Calu3 (cell line): Measurements from ENCODE around the gene MBP. TPM values are rescaled to one million over a fixed set of nuclear protein-coding genes. Genes with fewer than 3 reads are reported as not detected.

Experiments used
- BruUV-seq: library from RNA; stranded (reverse); fragments of 400-500 nt; replicated peaks from 2 replicates; lab custom pipeline; 2021; lab: Mats Ljungman, UMichigan
- CTCF ChIA-PET: fragments of 300-600 bp; sonication (Branson Sonifier 250); formaldehyde crosslinking; loops from one replicate; lab custom pipeline; 2022; ENCODE audit warnings: antibody characterized with exemption; lab: Charles Lee
- DNase-seq: peaks from one replicate; pipeline ENCODE4 v3.0.0; 2022
- H3K27ac Mint-ChIP-seq: one replicate; pipeline ENCODE4 v1.8.0; 2022; ENCODE audit warnings: mixed read lengths; ENCODE audit not compliant: unreplicated experiment
- H3K27me3 Mint-ChIP-seq: one replicate; pipeline ENCODE4 v1.8.0; 2022; ENCODE audit warnings: mixed read lengths; ENCODE audit not compliant: unreplicated experiment
- H3K36me3 Mint-ChIP-seq: one replicate; pipeline ENCODE4 v1.8.0; 2022; ENCODE audit warnings: mild to moderate bottlenecking, moderate library complexity, mixed read lengths; ENCODE audit not compliant: insufficient read depth, unreplicated experiment
- H3K4me1 Mint-ChIP-seq: one replicate; pipeline ENCODE4 v1.8.0; 2022; ENCODE audit warnings: mild to moderate bottlenecking, low read depth, mixed read lengths; ENCODE audit not compliant: unreplicated experiment
- H3K4me3 Mint-ChIP-seq: one replicate; pipeline ENCODE4 v1.8.0; 2022; ENCODE audit warnings: mild to moderate bottlenecking, low read depth, moderate library complexity, mixed read lengths; ENCODE audit not compliant: unreplicated experiment
- H3K9me3 Mint-ChIP-seq: one replicate; pipeline ENCODE4 v1.8.0; 2022; ENCODE audit warnings: low read depth, mixed read lengths; ENCODE audit not compliant: unreplicated experiment
- CTCF ChIP-seq: fragments of 200-600 bp; IDR thresholded peaks from one replicate; pipeline ENCODE4 v1.8.0; 2022; ENCODE audit warnings: antibody characterized with exemption; ENCODE audit not compliant: unreplicated experiment
- intact Hi-C: fragments of 100-400 bp; cut with micrococcal nuclease; formaldehyde crosslinking; loops from one replicate; pipeline ENCODE4 v1.10.0; 2022; ENCODE audit not compliant: unreplicated experiment
- total RNA-seq: library from RNA; stranded (reverse); gene quantifications from 2 replicates; pipeline ENCODE4 v1.2.3, GENCODE V29; 2022

MBP gene
- total RNA-seq, 1 experiment from 2014 or later: 221 TPM

GRCh38 chr18:77045677-77046076 is 86.9 kb downstream of the MBP start:
- no peak for TF ChIP-seq CTCF
- Mint-ChIP-seq H3K36me3 (peaks cover 48% of the 10 kb centered on the region), H3K4me1 (no peaks in the 10 kb centered on the region), H3K9me3 (no peaks in the 10 kb centered on the region), H3K27me3 (no peaks in the 10 kb centered on the region), H3K4me3 (no peak overlapping the region), H3K27ac (no peak overlapping the region)
- intact Hi-C loops: no loop called here
- CTCF ChIA-PET: interaction anchor here (0.5 to 1.3 kb wide), 3 partner anchors 9 to 166 kb away, joined by 4 to 8 read pairs (median 5); no protein-coding TSS in a partner anchor
- DNase-seq: no peak
- no TSS peak for BruUV-seq

- no peak overlapping the region for H3K4me3 Mint-ChIP-seq
- CTCF ChIA-PET: interaction anchor here (1.0 to 1.3 kb wide), 2 partner anchors 9 to 167 kb away, joined by 4 to 5 read pairs; no protein-coding TSS in a partner anchor
- intact Hi-C loops: no loop called here
Observed at GRCh38 chr18:77044866-77045664, 87.5 kb downstream of the MBP start.

GRCh38 chr18:77043541-77044280 is 88.9 kb downstream of the MBP start:
- peak overlapping the region; percentile 23 for H3K27ac Mint-ChIP-seq
- intact Hi-C loops: no loop called here
- H3K9me3 Mint-ChIP-seq: no peaks in the 10 kb centered on the region
- DNase-seq: no peak
- no peaks in the 10 kb centered on the region for H3K27me3 Mint-ChIP-seq
- TF ChIP-seq CTCF: no peak
- peaks cover 48% of the 10 kb centered on the region for H3K36me3 Mint-ChIP-seq
- peaks cover 14% of the 10 kb centered on the region for H3K4me1 Mint-ChIP-seq
- no peak overlapping the region for H3K4me3 Mint-ChIP-seq
- CTCF ChIA-PET: no interaction called here
- BruUV-seq: no TSS peak

More at GRCh38 chr18:77044866-77045664, 87.5 kb downstream of the MBP start:
- DNase-seq: no peak
- Mint-ChIP-seq H3K36me3 (peaks cover 48% of the 10 kb centered on the region), H3K27me3 (no peaks in the 10 kb centered on the region), H3K4me1 (peaks cover 1% of the 10 kb centered on the region), H3K9me3 (no peaks in the 10 kb centered on the region), H3K27ac (no peak overlapping the region)
- BruUV-seq: no TSS peak
- no peak for TF ChIP-seq CTCF

GRCh38 chr18:77042583-77042982 is 90.0 kb downstream of the MBP start:
- Mint-ChIP-seq H3K27me3 (no peaks in the 10 kb centered on the region), H3K9me3 (no peaks in the 10 kb centered on the region), H3K4me3 (no peak overlapping the region), H3K4me1 (peaks cover 14% of the 10 kb centered on the region), H3K27ac (no peak overlapping the region), H3K36me3 (peaks cover 40% of the 10 kb centered on the region)
- TF ChIP-seq CTCF: no peak
- intact Hi-C loops: no loop called here
- BruUV-seq: no TSS peak
- no peak for DNase-seq
- CTCF ChIA-PET: interaction anchor here (0.7 kb wide), 1 partner anchor 23 kb away, joined by 3 read pairs; no protein-coding TSS in a partner anchor
